ENCODE measurements around the gene CSMD2.

CSMD2 gene

DNA sequence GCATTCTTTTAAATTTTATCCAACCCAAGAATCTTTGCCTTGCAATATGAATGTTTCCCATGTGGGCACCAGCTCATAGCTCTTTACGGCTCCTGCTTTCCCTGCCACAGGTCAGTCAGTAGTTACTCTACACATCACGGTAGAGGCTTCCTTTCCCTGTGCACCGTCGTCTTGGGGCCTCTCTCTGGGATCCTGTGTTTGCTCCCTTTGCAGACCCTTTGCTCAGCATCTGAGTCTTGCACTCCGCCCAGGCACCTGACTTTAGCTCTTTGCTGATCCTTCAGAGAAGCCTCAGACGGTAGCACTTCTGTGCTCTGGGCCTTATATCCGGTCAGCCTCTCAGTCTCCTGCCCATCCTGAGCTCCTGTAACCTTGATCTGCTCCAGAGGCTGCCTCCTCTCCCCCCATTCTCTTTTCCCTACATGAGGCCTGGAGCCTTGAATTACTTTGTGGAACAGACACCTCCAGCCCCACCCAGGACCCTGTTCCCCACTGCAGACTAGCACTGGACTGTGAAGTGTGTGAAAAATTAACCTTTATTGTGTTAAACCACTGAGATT lies 484.7 kb downstream of the CSMD2 start:
- H3K27me3 Mint-ChIP-seq: peaks cover 34 to 35% of the 10 kb centered on the region in 2 donors
- no peak for DNase-seq
- H3K4me1 Mint-ChIP-seq (ENCODE audit: low read depth in 2 of 2): no peaks in the 10 kb centered on the region
- no peak overlapping the region for H3K27ac Mint-ChIP-seq
- H3K4me3 Mint-ChIP-seq: no peak overlapping the region
- ATAC-seq (replicated peaks): no peak
- H3K36me3 Mint-ChIP-seq (ENCODE audit: insufficient read depth): no peaks in the 10 kb centered on the region
- H3K9me3 Mint-ChIP-seq: no peaks in the 10 kb centered on the region

DNA sequence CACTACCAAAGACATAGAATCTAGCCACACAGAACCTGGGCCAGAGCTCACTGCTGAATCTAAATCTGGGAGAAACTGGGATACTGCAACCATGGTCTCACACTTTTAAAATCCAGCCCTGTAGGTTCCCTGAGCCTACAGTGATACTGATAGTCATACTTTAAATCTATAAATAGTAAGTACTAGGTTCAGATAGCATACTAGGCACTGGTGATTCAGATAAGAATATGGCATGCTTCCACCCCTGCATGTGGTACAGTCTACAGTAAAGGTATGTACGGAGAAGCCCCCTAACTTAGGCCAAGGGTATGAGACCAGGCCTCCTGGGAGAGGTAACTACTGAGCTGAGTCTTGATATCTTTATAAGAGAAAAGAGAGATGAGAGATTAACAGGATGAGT lies 494.5 kb downstream of the CSMD2 start:
- H3K9me3 Mint-ChIP-seq: no peaks in the 10 kb centered on the region
- no peaks in the 10 kb centered on the region for H3K36me3 Mint-ChIP-seq (ENCODE audit: insufficient read depth)

DNA sequence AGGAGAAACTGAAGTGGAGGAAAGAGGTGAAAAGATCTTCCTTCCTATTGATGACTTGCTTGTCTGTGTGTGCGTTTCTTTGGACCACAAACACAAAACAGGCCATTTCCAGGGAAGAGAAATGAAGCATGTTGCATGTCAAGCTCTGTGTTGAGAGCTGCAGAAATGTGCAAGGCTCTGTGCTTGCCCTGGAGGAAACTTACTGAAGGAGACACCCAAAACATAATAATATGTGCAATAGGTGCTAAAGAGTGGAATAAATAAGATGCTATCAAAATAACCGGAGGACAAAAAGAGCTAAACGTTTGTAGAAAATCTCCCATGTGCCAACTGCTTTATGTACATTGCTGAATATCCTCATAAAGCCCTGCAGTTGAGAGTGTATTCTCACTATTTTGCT lies 496.3 kb downstream of the CSMD2 start:
- H3K27ac Mint-ChIP-seq: no peak overlapping the region
- no peaks in the 10 kb centered on the region for H3K36me3 Mint-ChIP-seq (ENCODE audit: insufficient read depth)
- peaks cover 54 to 59% of the 10 kb centered on the region in 2 donors for H3K27me3 Mint-ChIP-seq
- ATAC-seq (replicated peaks) (no peak), DNase-seq (no peak)
- no peaks in the 10 kb centered on the region for H3K9me3 Mint-ChIP-seq
- H3K4me3 Mint-ChIP-seq: no peak overlapping the region
- H3K4me1 Mint-ChIP-seq (ENCODE audit: low read depth in 2 of 2): no peaks in the 10 kb centered on the region

More for the DNA sequence above, 494.5 kb downstream of the CSMD2 start:
- no peak overlapping the region for H3K4me3 Mint-ChIP-seq
- ATAC-seq (replicated peaks) (no peak), DNase-seq (no peak)
- no peak overlapping the region for H3K27ac Mint-ChIP-seq
- no peaks in the 10 kb centered on the region for H3K4me1 Mint-ChIP-seq (ENCODE audit: low read depth in 2 of 2)
- peaks cover 50 to 57% of the 10 kb centered on the region in 2 donors for H3K27me3 Mint-ChIP-seq

DNA sequence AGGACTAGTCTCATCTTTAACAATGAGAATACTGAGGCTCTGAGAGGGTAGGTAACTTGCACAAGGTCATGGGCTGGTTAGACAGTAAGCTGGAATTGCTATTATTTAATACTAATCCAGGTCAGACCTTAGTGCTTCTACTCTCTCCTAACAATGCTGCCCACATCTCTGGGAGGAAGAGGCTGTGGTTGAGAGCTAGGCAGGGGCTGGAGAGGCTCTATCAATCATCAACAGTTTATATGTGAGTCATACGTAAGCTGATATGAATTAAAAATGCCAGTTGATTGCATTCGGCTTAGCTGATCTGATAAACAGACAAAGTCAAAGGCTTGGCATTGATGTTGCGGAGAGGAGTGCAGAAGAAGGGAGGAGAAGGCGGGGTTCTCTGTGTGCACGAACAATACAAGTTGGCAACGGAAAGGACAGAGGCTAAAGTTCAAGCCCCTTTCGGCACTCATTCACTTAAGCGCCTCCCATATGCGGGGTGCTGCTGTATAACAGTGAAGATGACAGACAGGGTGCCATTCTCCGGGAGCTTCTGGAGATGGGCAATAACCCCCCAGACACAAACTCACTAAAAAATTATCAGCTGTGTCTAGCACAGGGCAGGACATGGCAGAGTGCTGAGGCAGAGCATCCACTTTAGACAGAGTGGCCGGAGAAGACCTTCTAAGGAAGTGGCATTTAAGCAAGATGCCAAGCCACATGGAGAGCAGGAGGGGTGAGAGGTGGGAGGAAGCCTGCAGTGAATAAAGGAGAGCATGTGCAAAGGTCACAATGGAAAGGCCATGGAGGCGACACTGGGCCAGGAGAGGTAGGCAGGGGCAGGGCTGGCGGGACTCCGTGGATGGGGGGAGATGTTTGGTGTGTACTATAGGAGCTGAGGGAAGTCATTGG lies 497.4 kb downstream of the CSMD2 start:
- no peak overlapping the region for H3K4me3 Mint-ChIP-seq
- H3K4me1 Mint-ChIP-seq (ENCODE audit: low read depth in 2 of 2): no peaks in the 10 kb centered on the region
- no peaks in the 10 kb centered on the region for H3K36me3 Mint-ChIP-seq (ENCODE audit: insufficient read depth)
- ATAC-seq (replicated peaks) (no peak), DNase-seq (no peak)
- peaks cover 53 to 54% of the 10 kb centered on the region in 2 donors for H3K27me3 Mint-ChIP-seq
- H3K27ac Mint-ChIP-seq: no peak overlapping the region
- H3K9me3 Mint-ChIP-seq: no peaks in the 10 kb centered on the region

DNA sequence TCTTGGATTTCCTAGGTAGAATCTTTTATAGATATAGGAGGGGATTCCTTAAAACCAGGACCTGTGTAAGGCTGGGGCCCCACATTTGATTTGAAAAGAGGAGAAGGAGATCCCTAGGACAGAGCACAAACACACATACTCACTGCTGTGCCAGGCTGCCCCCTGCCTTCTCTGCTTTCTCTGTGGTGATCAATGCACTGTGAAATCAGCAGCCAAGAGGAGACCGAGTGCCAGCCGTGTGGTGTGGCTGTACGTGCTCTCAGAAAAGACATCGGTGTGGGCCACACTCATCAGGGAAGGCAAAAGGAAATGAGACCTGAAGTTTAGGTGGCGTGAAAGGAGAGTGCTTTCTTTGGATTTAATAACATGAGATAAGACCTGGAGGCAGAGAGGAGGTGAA lies 498.4 kb downstream of the CSMD2 start:
- Mint-ChIP-seq H3K4me1 (ENCODE audit: low read depth in 2 of 2) (no peaks in the 10 kb centered on the region), H3K4me3 (no peak overlapping the region), H3K27me3 (peaks cover 53 to 54% of the 10 kb centered on the region in 2 donors), H3K27ac (no peak overlapping the region), H3K9me3 (no peaks in the 10 kb centered on the region), H3K36me3 (ENCODE audit: insufficient read depth) (no peaks in the 10 kb centered on the region)
- no peak for ATAC-seq (replicated peaks)
- DNase-seq: no peak

DNA sequence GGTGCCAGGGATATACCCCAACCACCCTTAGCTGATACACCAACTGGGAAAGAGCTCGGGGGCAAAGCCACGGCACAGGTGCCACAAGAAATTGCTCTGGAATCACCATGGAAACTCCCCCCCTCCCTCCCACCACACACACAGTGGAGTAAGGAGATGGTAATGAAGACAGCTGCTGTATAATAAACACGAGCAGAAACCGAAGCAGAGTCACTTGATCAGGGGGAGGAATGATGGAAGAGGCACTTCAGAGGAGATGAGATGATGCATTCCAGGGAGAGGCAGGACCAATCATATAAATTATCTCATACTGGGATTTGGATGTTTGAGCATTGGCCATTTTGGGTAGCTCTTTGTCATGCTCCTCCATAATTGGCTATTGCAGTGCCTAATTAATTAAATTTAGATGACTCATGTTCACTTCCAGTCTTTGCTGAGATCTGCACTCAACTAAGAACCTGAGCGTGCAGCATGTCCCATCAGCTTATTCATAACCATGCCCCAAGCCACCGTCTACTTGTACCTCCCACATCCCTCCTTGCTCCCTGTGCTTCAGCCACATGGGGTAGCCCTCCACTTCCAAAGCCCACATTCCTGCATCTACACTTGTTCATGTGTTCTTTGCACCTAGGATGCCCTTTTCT lies 503.1 kb downstream of the CSMD2 start:
- no peak for ATAC-seq (replicated peaks)
- no peaks in the 10 kb centered on the region for H3K9me3 Mint-ChIP-seq
- H3K27ac Mint-ChIP-seq: no peak overlapping the region
- H3K36me3 Mint-ChIP-seq (ENCODE audit: insufficient read depth): no peaks in the 10 kb centered on the region
- H3K4me1 Mint-ChIP-seq (ENCODE audit: low read depth in 2 of 2): no peaks in the 10 kb centered on the region
- H3K27me3 Mint-ChIP-seq: peaks cover 15 to 17% of the 10 kb centered on the region in 2 donors
- H3K4me3 Mint-ChIP-seq: no peak overlapping the region
- DNase-seq: no peak

DNA sequence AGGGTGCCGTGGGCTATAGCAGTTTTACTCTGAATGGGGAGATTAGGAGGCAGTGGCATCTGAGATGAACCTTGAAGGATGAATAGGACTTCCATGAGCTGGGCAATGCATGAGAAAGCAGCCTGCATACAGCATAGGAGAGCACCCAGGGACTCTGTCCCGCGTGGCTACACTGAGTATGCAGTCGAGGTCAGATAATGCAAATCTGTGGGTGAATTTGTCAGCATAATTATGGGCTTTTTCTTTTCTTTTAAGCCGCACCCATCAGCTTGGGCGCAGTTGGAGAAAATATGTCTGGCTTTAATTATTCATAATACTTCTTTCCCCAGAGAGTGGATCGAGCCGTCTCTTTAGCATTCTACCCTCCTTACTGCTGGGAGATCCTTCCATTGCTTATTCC lies 504.1 kb downstream of the CSMD2 start:
- H3K36me3 Mint-ChIP-seq (ENCODE audit: insufficient read depth): no peaks in the 10 kb centered on the region
- no peaks in the 10 kb centered on the region for H3K9me3 Mint-ChIP-seq
- peaks cover 6 to 8% of the 10 kb centered on the region in 2 donors for H3K27me3 Mint-ChIP-seq
- no peak for DNase-seq
- H3K4me3 Mint-ChIP-seq: no peak overlapping the region
- ATAC-seq (replicated peaks): no peak
- H3K27ac Mint-ChIP-seq: no peak overlapping the region
- H3K4me1 Mint-ChIP-seq (ENCODE audit: low read depth in 2 of 2): no peaks in the 10 kb centered on the region

DNA sequence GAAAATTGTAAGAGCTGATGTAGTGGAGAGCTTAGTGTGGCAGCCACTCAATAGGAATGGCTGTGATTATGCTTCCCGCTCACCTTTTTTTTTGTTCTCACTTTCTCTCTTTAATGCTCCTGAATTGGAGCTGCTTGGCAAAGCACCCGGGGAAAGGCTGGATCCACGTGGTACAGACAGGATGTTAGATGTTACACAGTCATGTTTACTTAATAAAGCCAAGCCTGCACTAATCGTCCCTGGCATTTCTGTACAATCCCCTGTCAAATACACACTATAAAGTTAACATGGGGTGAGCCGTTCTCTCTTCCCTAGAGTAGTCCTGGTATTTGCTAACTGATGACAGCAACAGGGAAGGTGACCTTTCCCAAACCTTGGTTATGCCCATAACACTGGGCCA lies 504.8 kb downstream of the CSMD2 start:
- Mint-ChIP-seq H3K36me3 (ENCODE audit: insufficient read depth) (no peaks in the 10 kb centered on the region), H3K27ac (no peak overlapping the region), H3K4me3 (no peak overlapping the region), H3K27me3 (peaks cover 0 to under 1% of the 10 kb centered on the region in 2 donors), H3K9me3 (no peaks in the 10 kb centered on the region), H3K4me1 (ENCODE audit: low read depth in 2 of 2) (no peaks in the 10 kb centered on the region)
- ATAC-seq (replicated peaks) (no peak), DNase-seq (no peak)

DNA sequence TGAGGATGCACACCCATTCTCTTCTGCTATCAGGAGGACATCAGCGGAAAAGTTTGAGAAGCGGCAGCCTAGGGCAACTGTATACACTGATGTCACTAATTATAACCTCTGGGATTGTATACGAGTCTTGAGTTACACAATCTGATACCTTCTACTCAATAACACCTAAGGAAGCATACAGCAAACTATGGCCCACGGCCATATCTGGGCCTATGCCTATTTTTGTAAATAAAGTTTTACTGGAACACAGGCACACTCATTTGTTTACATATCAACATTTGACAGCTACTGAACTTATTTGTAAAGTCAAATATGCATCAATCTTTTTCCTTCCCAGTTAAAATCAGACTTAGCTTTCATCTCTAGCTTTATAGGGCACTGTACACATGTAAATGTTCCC lies 505.4 kb downstream of the CSMD2 start:
- ATAC-seq (replicated peaks) (no peak), DNase-seq (no peak)
- Mint-ChIP-seq H3K27me3 (no peaks in the 10 kb centered on the region), H3K27ac (no peak overlapping the region), H3K4me1 (ENCODE audit: low read depth in 2 of 2) (no peaks in the 10 kb centered on the region), H3K36me3 (ENCODE audit: insufficient read depth) (no peaks in the 10 kb centered on the region), H3K9me3 (no peaks in the 10 kb centered on the region), H3K4me3 (no peak overlapping the region)

DNA sequence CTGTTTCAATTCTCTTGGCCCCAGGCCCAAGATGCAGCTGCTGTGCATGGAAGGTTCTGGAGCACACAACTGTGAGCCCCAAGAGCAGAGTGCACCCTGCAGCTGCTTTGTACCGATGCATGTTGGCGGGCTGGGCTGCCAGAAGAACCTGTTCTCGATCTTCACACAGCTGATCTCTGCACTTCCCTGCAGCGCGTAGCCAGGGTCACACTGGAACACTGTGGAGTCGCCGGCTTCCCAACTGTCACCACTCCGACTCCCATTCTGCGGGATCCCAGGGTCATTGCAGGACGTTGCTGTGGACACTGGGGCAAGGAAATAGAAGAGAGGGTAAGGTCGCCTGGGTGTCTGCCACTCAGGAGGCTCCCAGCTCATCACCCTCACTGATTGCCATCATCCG lies 507.2 kb downstream of the CSMD2 start:
- Mint-ChIP-seq H3K27ac (no peak overlapping the region), H3K36me3 (ENCODE audit: insufficient read depth) (no peaks in the 10 kb centered on the region), H3K9me3 (no peaks in the 10 kb centered on the region), H3K4me1 (ENCODE audit: low read depth in 2 of 2) (no peaks in the 10 kb centered on the region), H3K27me3 (no peaks in the 10 kb centered on the region), H3K4me3 (no peak overlapping the region)
- no peak for DNase-seq
- no peak for ATAC-seq (replicated peaks)

DNA sequence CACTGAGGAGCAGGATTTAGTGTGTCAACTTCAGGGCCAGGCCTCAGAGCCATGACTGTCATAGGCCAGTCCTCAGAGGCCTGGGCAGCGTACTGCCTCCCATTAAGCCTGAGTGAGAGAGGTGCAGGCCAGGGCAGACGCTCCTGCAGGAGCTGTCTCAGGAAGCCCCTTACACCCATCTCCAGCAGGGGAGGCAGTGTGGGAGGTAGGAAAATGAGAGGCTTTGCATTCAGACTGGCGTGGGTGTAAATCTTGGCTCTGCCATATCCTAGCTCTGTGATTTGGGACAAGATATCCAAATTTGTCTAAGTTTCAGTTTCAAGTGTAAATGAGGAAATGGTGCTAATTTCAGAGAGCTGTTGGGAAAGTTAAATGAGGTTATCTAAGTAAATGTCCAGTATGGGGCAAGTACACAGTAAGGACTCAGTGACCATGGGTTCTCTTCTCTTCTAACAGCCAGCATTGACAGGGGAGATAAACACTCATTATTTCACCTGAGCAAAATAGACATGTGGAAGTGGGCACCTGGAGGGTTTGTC lies 508.5 kb downstream of the CSMD2 start:
- no peaks in the 10 kb centered on the region for H3K36me3 Mint-ChIP-seq (ENCODE audit: insufficient read depth)
- ATAC-seq (replicated peaks) (no peak), DNase-seq (no peak)
- H3K9me3 Mint-ChIP-seq: no peaks in the 10 kb centered on the region
- H3K27ac Mint-ChIP-seq: no peak overlapping the region
- H3K4me3 Mint-ChIP-seq: no peak overlapping the region
- H3K27me3 Mint-ChIP-seq: no peaks in the 10 kb centered on the region
- no peaks in the 10 kb centered on the region for H3K4me1 Mint-ChIP-seq (ENCODE audit: low read depth in 2 of 2)

DNA sequence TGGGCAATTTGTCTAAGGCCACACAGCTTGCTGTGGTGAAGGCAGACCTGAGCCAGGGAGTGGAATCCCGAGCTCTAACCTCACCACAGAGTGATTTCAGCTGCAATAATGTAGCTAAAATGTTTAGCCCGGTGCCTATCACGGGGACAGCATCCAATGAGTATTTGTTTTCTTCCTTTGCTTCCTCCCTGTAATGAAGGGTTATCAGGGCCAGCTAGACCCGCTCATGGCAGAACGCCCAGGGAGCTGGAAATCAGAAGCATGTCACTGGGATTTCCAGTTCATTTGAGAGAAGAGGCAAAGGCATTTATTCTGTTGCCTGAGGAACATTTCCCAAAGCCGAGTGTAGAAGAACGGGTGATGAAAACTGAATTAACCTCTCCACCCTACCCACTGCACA lies 509.5 kb downstream of the CSMD2 start:
- H3K27ac Mint-ChIP-seq: no peak overlapping the region
- ATAC-seq (replicated peaks) (no peak), DNase-seq (no peak)
- H3K4me1 Mint-ChIP-seq (ENCODE audit: low read depth in 2 of 2): no peaks in the 10 kb centered on the region
- H3K9me3 Mint-ChIP-seq: no peaks in the 10 kb centered on the region
- H3K36me3 Mint-ChIP-seq (ENCODE audit: insufficient read depth): no peaks in the 10 kb centered on the region
- no peaks in the 10 kb centered on the region for H3K27me3 Mint-ChIP-seq
- no peak overlapping the region for H3K4me3 Mint-ChIP-seq

DNA sequence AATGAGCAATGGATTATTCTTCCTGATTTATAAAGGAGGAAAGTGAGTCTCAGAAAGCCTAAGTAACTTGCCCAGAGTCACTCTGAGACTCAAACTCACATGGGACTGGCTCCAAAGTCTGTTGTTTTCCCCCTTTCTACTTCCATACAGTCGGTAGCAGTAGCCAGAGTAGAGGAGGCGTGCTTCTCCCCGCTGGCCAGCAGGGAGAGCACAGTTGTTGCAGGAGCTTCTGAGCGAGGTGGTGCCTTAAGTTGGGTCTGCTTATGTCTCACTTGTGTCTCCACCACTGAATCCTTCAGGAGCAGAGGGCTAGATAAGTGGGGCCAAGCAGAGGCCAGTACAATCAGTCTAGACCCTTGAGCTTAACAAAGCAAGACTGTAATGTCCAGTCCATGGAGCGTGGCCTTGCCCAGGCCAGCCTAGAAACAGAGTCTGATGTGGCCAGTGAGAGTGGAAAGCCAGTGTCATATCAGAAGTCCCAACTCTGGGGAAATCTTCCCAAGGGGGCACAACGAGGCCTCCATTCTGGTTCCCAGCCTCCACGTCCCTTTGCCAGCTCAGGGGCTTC lies 510.7 kb downstream of the CSMD2 start:
- ATAC-seq (replicated peaks) (no peak), DNase-seq (no peak)
- Mint-ChIP-seq H3K9me3 (no peaks in the 10 kb centered on the region), H3K36me3 (ENCODE audit: insufficient read depth) (no peaks in the 10 kb centered on the region), H3K4me3 (no peak overlapping the region), H3K27ac (no peak overlapping the region), H3K27me3 (no peaks in the 10 kb centered on the region), H3K4me1 (ENCODE audit: low read depth in 2 of 2) (no peaks in the 10 kb centered on the region)

All from effector memory CD8-positive, alpha-beta T cell (primary cell).